Measurements from ENCODE around the gene TCHH.
"Not testable (repeated sequence)": the region's sequence is repeated elsewhere in the genome, so short reads cannot be mapped to it uniquely, and the experiment has no call there.

The TCHH gene

GRCh38 chr1:152112101-152112884, 3.0 kb downstream of the TCHH start:
- DNase-seq = no peak

- peak; percentile 13 for DNase-seq
Observed at GRCh38 chr1:152111515-152111968, 3.7 kb downstream of the TCHH start.

- DNase-seq = no peak
Observed at GRCh38 chr1:152110860-152111514, 4.3 kb downstream of the TCHH start.

- no peak for DNase-seq
Observed at GRCh38 chr1:152110365-152110859, 4.8 kb downstream of the TCHH start.

GRCh38 chr1:152109998-152110294, 5.3 kb downstream of the TCHH start:
- no peak for DNase-seq

- no peak for DNase-seq
Observed at GRCh38 chr1:152109231-152109997, 5.8 kb downstream of the TCHH start.

- no peak for DNase-seq
Observed at GRCh38 chr1:152108882-152109222, 6.4 kb downstream of the TCHH start.

GRCh38 chr1:152107984-152108881, 7.0 kb downstream of the TCHH start:
- DNase-seq = no peak

- no peak for DNase-seq
Observed at GRCh38 chr1:152107031-152107983, 7.9 kb downstream of the TCHH start.

GRCh38 chr1:152104854-152105253, 10.4 kb downstream of the TCHH start:
- no peak for DNase-seq

GRCh38 chr1:152096931-152097330, 18.3 kb downstream of the TCHH start:
- DNase-seq = no peak

GRCh38 chr1:152089014-152089674, 26.1 kb downstream of the TCHH start, which contains the start of gene TCHHL1:
TSS of gene TCHHL1 (minus strand) at chr1:152089064. CDS start at chr1:152088143, 921 bp downstream.
- no peak for DNase-seq

GRCh38 chr1:152086760-152087159, 28.5 kb downstream of the TCHH start:
- DNase-seq = no peak

GRCh38 chr1:152084853-152085252, 30.4 kb downstream of the TCHH start:
- no peak for DNase-seq

GRCh38 chr1:152081026-152081425, 34.2 kb downstream of the TCHH start:
- not testable (repeated sequence) for DNase-seq

GRCh38 chr1:152080494-152080893, 34.8 kb downstream of the TCHH start:
- DNase-seq = not testable (repeated sequence)

GRCh38 chr1:152078831-152079441, 36.3 kb downstream of the TCHH start:
- no peak for DNase-seq

GRCh38 chr1:152072311-152072710, 42.9 kb downstream of the TCHH start:
- DNase-seq = no peak

GRCh38 chr1:152071123-152071522, 44.1 kb downstream of the TCHH start:
- DNase-seq = no peak

GRCh38 chr1:152067929-152068328, 47.3 kb downstream of the TCHH start:
- no peak for DNase-seq
